ENCODE data around the gene AVEN.

DNA sequence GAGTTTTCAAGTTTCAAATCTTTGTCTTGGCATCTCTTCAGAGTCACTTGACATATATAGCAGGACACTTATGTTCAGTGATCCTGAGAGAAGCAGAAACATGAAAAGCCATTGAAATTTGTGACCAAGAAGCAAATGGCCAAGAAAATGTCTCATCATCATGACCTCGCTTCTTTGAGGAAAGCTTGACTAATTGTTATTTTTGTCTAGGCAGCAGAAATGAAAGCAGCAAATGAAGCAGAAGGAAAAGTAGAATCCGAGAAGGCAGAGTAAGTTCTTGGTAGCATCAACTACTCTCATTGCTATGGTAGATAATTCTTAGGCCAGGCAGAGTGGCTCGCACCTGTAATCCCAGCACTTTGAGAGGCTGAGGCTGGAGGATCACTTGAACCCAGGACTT is 198.4 kb downstream of the AVEN start:
- TF ChIP-seq, protein P1, sequence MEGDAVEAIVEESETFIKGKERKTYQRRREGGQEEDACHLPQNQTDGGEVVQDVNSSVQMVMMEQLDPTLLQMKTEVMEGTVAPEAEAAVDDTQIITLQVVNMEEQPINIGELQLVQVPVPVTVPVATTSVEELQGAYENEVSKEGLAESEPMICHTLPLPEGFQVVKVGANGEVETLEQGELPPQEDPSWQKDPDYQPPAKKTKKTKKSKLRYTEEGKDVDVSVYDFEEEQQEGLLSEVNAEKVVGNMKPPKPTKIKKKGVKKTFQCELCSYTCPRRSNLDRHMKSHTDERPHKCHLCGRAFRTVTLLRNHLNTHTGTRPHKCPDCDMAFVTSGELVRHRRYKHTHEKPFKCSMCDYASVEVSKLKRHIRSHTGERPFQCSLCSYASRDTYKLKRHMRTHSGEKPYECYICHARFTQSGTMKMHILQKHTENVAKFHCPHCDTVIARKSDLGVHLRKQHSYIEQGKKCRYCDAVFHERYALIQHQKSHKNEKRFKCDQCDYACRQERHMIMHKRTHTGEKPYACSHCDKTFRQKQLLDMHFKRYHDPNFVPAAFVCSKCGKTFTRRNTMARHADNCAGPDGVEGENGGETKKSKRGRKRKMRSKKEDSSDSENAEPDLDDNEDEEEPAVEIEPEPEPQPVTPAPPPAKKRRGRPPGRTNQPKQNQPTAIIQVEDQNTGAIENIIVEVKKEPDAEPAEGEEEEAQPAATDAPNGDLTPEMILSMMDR (IDR thresholded peaks at IDR 0.05) = no peak
- TF ChIP-seq POLR2A (IDR thresholded peaks at IDR 0.05) (no peak), EP300 (IDR thresholded peaks at IDR 0.05) (no peak), POLR2AphosphoS5 (IDR thresholded peaks at IDR 0.05) (no peak)
